Hepatocyte (in vitro differentiated cells): ENCODE results near the gene CDH5.

ENCODE experiments used
- CTCF ChIP-seq: fragments of 200-600 bp; sonication (generic); IDR thresholded peaks from 2 replicates; pipeline ENCODE4 v1.5.1; 2016; ENCODE audit warnings: antibody characterized with exemption, mild to moderate bottlenecking; ENCODE audit not compliant: poor library complexity
- EZH2 ChIP-seq: fragments of 200-600 bp; sonication (generic); IDR thresholded peaks from 2 replicates; pipeline ENCODE4 v1.6.1; 2016; ENCODE audit warnings: antibody characterized with exemption, mild to moderate bottlenecking, borderline replicate concordance
- EZH2phosphoT487 ChIP-seq: fragments of 200-600 bp; sonication (generic); IDR thresholded peaks from one replicate; pipeline ENCODE4 v1.6.1; 2018; ENCODE audit warnings: antibody characterized with exemption, mild to moderate bottlenecking, low read depth, moderate library complexity; ENCODE audit not compliant: unreplicated experiment, severe bottlenecking

DNA sequence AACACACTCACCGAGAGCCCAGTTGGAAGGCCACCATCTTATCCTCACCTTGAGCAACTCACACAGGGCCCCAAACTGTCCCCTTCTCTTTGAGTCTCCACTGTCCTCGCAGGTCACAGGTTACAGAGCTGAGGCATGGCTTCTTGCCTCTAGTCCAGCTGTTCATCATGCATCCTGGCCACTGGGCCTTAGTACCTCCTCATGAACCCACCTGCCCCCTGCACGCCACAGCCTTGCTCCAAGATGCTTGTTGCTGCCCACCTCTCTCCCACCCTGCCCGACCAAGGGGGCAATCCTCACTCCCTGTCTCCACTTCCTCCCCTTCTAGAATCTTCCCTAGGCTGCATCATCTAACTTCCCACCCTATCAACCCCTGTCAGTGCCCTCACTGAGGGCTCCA is 17.1 kb downstream of the CDH5 start:
- TF ChIP-seq EZH2phosphoT487 (no peak), CTCF (no peak), EZH2 (no peak)
